K562 (cell line): ENCODE measurements around the gene TSGA10. TPM values are rescaled to one million over a fixed set of nuclear protein-coding genes. Genes with fewer than 3 reads are reported as not detected.

ENCODE experiments used
- ATAC-seq: fragments of 200-7000 bp; cut with Tn5 transposase; 3 replicates; pipeline ENCODE4 v1.9.1; 2020; ENCODE audit warnings: moderate library complexity
- BruUV-seq: library from RNA; stranded (reverse); fragments of 400-500 nt; replicated peaks from 2 replicates; lab custom pipeline; 2021; lab: Mats Ljungman, UMichigan
- CTCF ChIA-PET: fragments of 300-600 bp; formaldehyde crosslinking; extraction: SDS; loops from one replicate; lab custom pipeline; 2021; ENCODE audit warnings: low intra/inter-chr PET ratio; lab: Yijun Ruan, JAX
- POLR2A ChIA-PET: fragments of 300-600, 350-650 bp; sonication (Branson Sonifier 250); formaldehyde crosslinking; extraction: SDS; loops from one replicate; lab custom pipeline; 2021; ENCODE audit warnings: antibody characterized with exemption, inconsistent platforms; lab: Yijun Ruan, JAX
- DNase-seq, 4 experiments: peaks; one replicate each; pipeline versions ENCODE4 v3.0.0 to v3.0.0-alpha.2; 2011 to 2018; ENCODE audit warnings: low spot score in 3 of 4, mixed read lengths in 3 of 4; ENCODE audit errors: extremely low read depth in 1 of 4
- FAIRE-seq: peaks from 2 replicates; lab custom pipeline; 2011; peaks lifted over from hg19 to GRCh38; lab: Jason Lieb, UNC
- H2AFZ ChIP-seq: 2 replicates; pipeline ENCODE4 v1.6.0; 2011; ENCODE audit warnings: low read depth, low read length, control low read depth, inconsistent platforms
- H3K27ac ChIP-seq: fragments of 200-600 bp; 3 replicates; pipeline ENCODE4 v1.8.0; 2011; ENCODE audit warnings: low read depth, mild to moderate bottlenecking, control low read depth, inconsistent platforms, low read length, moderate library complexity, mixed read lengths; ENCODE audit errors: extremely low read depth
- H3K27me3 ChIP-seq, 2 experiments: fragments of 300-600 bp in 1 of 2; 2 replicates in 1 of 2; 3 replicates in 1 of 2; pipeline versions ENCODE4 v1.6.0 to v1.8.0; 2011; ENCODE audit warnings: inconsistent platforms in 2 of 2, low read length in 2 of 2, mild to moderate bottlenecking in 1 of 2, mixed read lengths in 1 of 2, moderate library complexity in 1 of 2; ENCODE audit not compliant: control insufficient read depth in 2 of 2, insufficient read depth in 2 of 2
- H3K36me3 ChIP-seq: fragments of 300-600 bp; 3 replicates; pipeline ENCODE4 v1.8.0; 2011; ENCODE audit warnings: mild to moderate bottlenecking, low read length, inconsistent platforms; ENCODE audit not compliant: control insufficient read depth, insufficient read depth
- H3K4me1 ChIP-seq, 2 experiments: fragments of 200-600 bp in 1 of 2; replicated peaks in 1 of 2; 2 replicates in 1 of 2; 3 replicates in 1 of 2; pipeline versions ENCODE4 v1.5.1 to v1.8.0; 2011; ENCODE audit warnings: inconsistent platforms in 2 of 2, low read length in 2 of 2, mild to moderate bottlenecking in 1 of 2, mixed read lengths in 1 of 2, moderate library complexity in 1 of 2; ENCODE audit not compliant: control insufficient read depth in 2 of 2, insufficient read depth in 2 of 2
- H3K4me2 ChIP-seq: 2 replicates; pipeline ENCODE4 v1.6.1; 2011; ENCODE audit warnings: low read length, control low read depth, inconsistent platforms, mixed read lengths; ENCODE audit not compliant: insufficient read depth
- H3K4me3 ChIP-seq: fragments of 200-600 bp; sonication (generic), shearing (Covaris generic); 2 replicates; pipeline ENCODE4 v1.5.1; 2016; ENCODE audit warnings: control low read depth, inconsistent platforms
- H3K79me2 ChIP-seq: fragments of 200-600 bp; 3 replicates; pipeline ENCODE4 v1.8.0; 2011; ENCODE audit warnings: low read length, inconsistent platforms; ENCODE audit not compliant: control insufficient read depth, insufficient read depth
- H3K9ac ChIP-seq, 2 experiments: 2 replicates each; pipeline versions ENCODE4 v1.6.0 to v1.6.1; 2011; ENCODE audit warnings: low read depth in 2 of 2, low read length in 2 of 2, control low read depth in 1 of 2, inconsistent platforms in 1 of 2, mild to moderate bottlenecking in 1 of 2, mixed read lengths in 1 of 2; ENCODE audit not compliant: insufficient read depth in 1 of 2
- H3K9me1 ChIP-seq: one replicate; pipeline ENCODE4 v1.6.0; 2011; ENCODE audit warnings: inconsistent platforms, mild to moderate bottlenecking, low read length, moderate library complexity; ENCODE audit not compliant: control insufficient read depth, insufficient read depth
- H3K9me3 ChIP-seq: replicated peaks from 2 replicates; pipeline ENCODE4 v1.5.1; 2011; ENCODE audit warnings: low read depth, low read length, inconsistent platforms; ENCODE audit not compliant: control insufficient read depth, insufficient read depth
- H4K20me1 ChIP-seq: replicated peaks from 2 replicates; pipeline ENCODE4 v1.6.1; 2011; ENCODE audit warnings: low read length, inconsistent platforms, mixed read lengths; ENCODE audit not compliant: control insufficient read depth, insufficient read depth
- ARHGAP35 ChIP-seq: fragments of 450-650 bp; IDR thresholded peaks from 2 replicates; pipeline ENCODE4 v1.6.1; 2018; ENCODE audit not compliant: partially characterized antibody
- ARID1B ChIP-seq: fragments of 450-650 bp; IDR thresholded peaks from 2 replicates; pipeline ENCODE4 v1.6.1; 2016; ENCODE audit warnings: antibody characterized with exemption, mild to moderate bottlenecking, inconsistent platforms
- ARID4B ChIP-seq: sonication (generic); formaldehyde crosslinking; IDR thresholded peaks from 2 replicates; pipeline ENCODE4 v1.8.0; 2022; ENCODE audit warnings: mild to moderate bottlenecking, missing genetic modification reagents
- CC2D1A ChIP-seq: fragments of 450-650 bp; IDR thresholded peaks from 2 replicates; pipeline ENCODE4 v1.6.1; 2017; ENCODE audit warnings: mild to moderate bottlenecking
- KAT8 ChIP-seq: fragments of 450-650 bp; IDR thresholded peaks from 2 replicates; pipeline ENCODE4 v1.6.1; 2016; ENCODE audit warnings: low read depth, mild to moderate bottlenecking
- KLF10 ChIP-seq: fragments of 250-450 bp; sonication (Bioruptor Pico); IDR thresholded peaks from 2 replicates; pipeline ENCODE4 v1.6.1; 2021; ENCODE audit warnings: matching md5 sums
- MED1 ChIP-seq: sonication (generic); formaldehyde crosslinking; IDR thresholded peaks from 2 replicates; pipeline ENCODE4 v1.8.1; 2023; ENCODE audit warnings: missing genetic modification reagents, borderline replicate concordance
- NFIC ChIP-seq: fragments of 450-650 bp; IDR thresholded peaks from 2 replicates; pipeline ENCODE4 v1.6.1; 2017; ENCODE audit warnings: mild to moderate bottlenecking, inconsistent platforms
- PATZ1 ChIP-seq: fragments of 250-450 bp; sonication (Bioruptor Pico); IDR thresholded peaks from 2 replicates; pipeline ENCODE4 v1.5.0; 2020; ENCODE audit warnings: mild to moderate bottlenecking, borderline replicate concordance
- POLR2H ChIP-seq: IDR thresholded peaks from 2 replicates; pipeline ENCODE4 v1.6.1; 2016; ENCODE audit warnings: missing genetic modification characterization, low read depth, mild to moderate bottlenecking, control low read depth, missing compliant biosample characterization, moderate library complexity
- PRPF4 ChIP-seq: fragments of 200-400 bp; formaldehyde crosslinking; IDR thresholded peaks from one replicate; pipeline ENCODE4 v1.6.1; 2017; ENCODE audit warnings: low read length, low read depth, mild to moderate bottlenecking; ENCODE audit not compliant: insufficient read depth, poor library complexity, severe bottlenecking
- RBFOX2 ChIP-seq: fragments of 200-400 bp; formaldehyde crosslinking; IDR thresholded peaks from 2 replicates; pipeline ENCODE4 v1.6.1; 2017; ENCODE audit warnings: low read depth, mild to moderate bottlenecking, low read length, moderate library complexity
- SRF ChIP-seq, 2 experiments: fragments of 250-450, 450-650 bp in 1 of 2; sonication (Bioruptor Pico) in 1 of 2; sonication (generic) in 1 of 2; formaldehyde crosslinking; IDR thresholded peaks; 2 replicates each; pipeline versions ENCODE4 v1.5.0 to v1.5.1; 2020 to 2022; ENCODE audit warnings: mild to moderate bottlenecking in 1 of 2, missing genetic modification reagents in 1 of 2
- ZNF24 ChIP-seq: fragments of 450-650 bp; IDR thresholded peaks from 2 replicates; pipeline ENCODE4 v1.6.1; 2016
- ZNF551 ChIP-seq: fragments of 250-450 bp; sonication (Bioruptor Pico); IDR thresholded peaks from 2 replicates; pipeline ENCODE4 v1.5.0; 2021; ENCODE audit warnings: mild to moderate bottlenecking, moderate library complexity
- WGBS: fragments of 100-300 bp; shearing (Covaris generic); methylation state at CpG from one replicate; pipeline ENCODE4 v1.1.6; 2016; ENCODE audit warnings: low coverage, mixed read lengths; ENCODE audit not compliant: insufficient coverage; ENCODE audit errors: missing lambda C conversion rate; 5-methylcytosine and 5-hydroxymethylcytosine counted together
- in situ Hi-C: fragments of 300-500 bp; cut with MboI; formaldehyde crosslinking; loops from 4 replicates; pipeline ENCODE4 v1.15.0; 2018; ENCODE audit warnings: inconsistent platforms, mixed read lengths
- intact Hi-C: fragments of 100-400 bp; cut with micrococcal nuclease; formaldehyde crosslinking; loops from 2 replicates; pipeline ENCODE4 v1.14.2; 2022
- polyA plus RNA-seq, 8 experiments: library from polyadenylated mRNA; depleted of rRNA in 4 of 8; stranded (reverse) in 5 of 8; unstranded in 3 of 8; fragments of >200 nt; fragmentation: Nextera tagmentation in 2 of 8; fragmentation: Illumina TruSeq in 1 of 8; extraction: Ambion mirVana in 2 of 8; extraction: Trizol in 1 of 8; gene quantifications; 2 replicates each; pipeline versions ENCODE4 v1.2.1 to v1.2.3, GENCODE V29; 2011 to 2014; ENCODE audit warnings: inconsistent platforms in 1 of 8, missing spikeins in 1 of 8
- total RNA-seq, 7 experiments: library from RNA; depleted of rRNA in 6 of 7; stranded (reverse); fragments of >200 nt in 6 of 7; fragmentation: Illumina TruSeq in 2 of 7; extraction: Trizol in 2 of 7; gene quantifications; 2 replicates each; pipeline versions ENCODE4 v1.2.1 to v1.2.3, GENCODE V29; 2011 to 2021; ENCODE audit warnings: low replicate concordance in 1 of 7

Gene TSGA10
- total and polyA plus RNA-seq, 9 of the 15 experiments (the other 6 are each of a cell fraction or from before 2014, with no cell fraction given), result 2.1 to 11.3 (median 3.2) TPM

GRCh38 chr2:99187011-99187410, 32.3 kb upstream of the TSGA10 start (continued):
- TF ChIP-seq MED1 (CRISPR knock-in tag), result no peak
- TF ChIP-seq CC2D1A, result no peak
- TF ChIP-seq PRPF4, result no peak
- no peak for TF ChIP-seq POLR2H

GRCh38 chr2:99184811-99185210, 30.1 kb upstream of the TSGA10 start:
- H3K9ac ChIP-seq, result no peak overlapping the region
- ChIA-PET CTCF (no interaction called here), POLR2A (interaction anchor here (1.0 kb wide), 1 partner anchor 113 kb away, joined by 3 read pairs; no protein-coding TSS in a partner anchor)
- TF ChIP-seq ZNF24 (no peak), KAT8 (no peak), ARID1B (no peak), SRF (CRISPR knock-in tag; IDR thresholded peaks at IDR 0.05) (no peak), ARID4B (CRISPR knock-in tag) (no peak), ZNF551 (no peak), RBFOX2 (no peak), KLF10 (CRISPR knock-in tag) (no peak), PATZ1 (CRISPR knock-in tag) (no peak), NFIC (no peak), ARHGAP35 (no peak)
- DNase-seq, result no peak
- no peak for ATAC-seq
- no peak overlapping the region for H3K4me2 ChIP-seq
- no peaks in the 10 kb centered on the region for H3K9me3 ChIP-seq
- H3K36me3 ChIP-seq, result peaks cover 53% of the 10 kb centered on the region
- H3K79me2 ChIP-seq, result peaks cover 91% of the 10 kb centered on the region
- no peak overlapping the region for H2AFZ ChIP-seq
- H4K20me1 ChIP-seq, result no peaks in the 10 kb centered on the region
- no TSS peak for BruUV-seq
- no peak overlapping the region for H3K27ac ChIP-seq
- H3K4me1 ChIP-seq, result peaks cover 0 to 13% of the 10 kb centered on the region in 2 experiments
- 92% methylated on average over 6 of the region's 6 CpGs for WGBS
- intact Hi-C loops, result no loop called here
- peaks cover 5% of the 10 kb centered on the region for H3K9me1 ChIP-seq
- in situ Hi-C loops, result no loop called here
- no peak for FAIRE-seq
- H3K27me3 ChIP-seq, result no peaks in the 10 kb centered on the region
- H3K4me3 ChIP-seq, result no peak overlapping the region
